ENCODE data around the gene HEPN1. TPM values are rescaled to one million over a fixed set of nuclear protein-coding genes. Genes with fewer than 3 reads are reported as not detected.

Gene HEPN1
- total RNA-seq, 1 donor from 2014 or later = not detected

DNA sequence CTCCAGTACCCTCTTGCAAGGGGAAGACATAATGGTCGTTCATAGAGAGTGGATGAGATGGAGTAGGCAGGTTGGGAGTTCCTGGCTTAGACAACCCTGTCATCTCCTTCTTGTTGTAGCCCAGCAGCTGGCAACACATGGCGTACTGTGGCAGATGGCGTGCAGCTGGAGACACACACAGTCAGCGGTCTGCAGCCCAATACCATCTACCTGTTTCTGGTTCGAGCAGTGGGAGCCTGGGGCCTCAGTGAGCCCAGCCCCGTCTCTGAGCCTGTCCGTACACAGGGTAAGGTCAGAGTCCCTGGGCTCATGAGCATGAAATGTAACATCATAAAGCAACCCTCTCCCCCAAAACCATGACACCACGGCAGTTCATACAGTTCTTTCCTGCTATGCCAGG, 45.1 kb upstream of the HEPN1 start:
- Histone ChIP-seq H3K79me2 (ENCODE audit: low read depth) (no peaks in the 10 kb centered on the region), H4K20me1 (ENCODE audit: low read depth) (no peaks in the 10 kb centered on the region), H3K9me3 (ENCODE audit: low read depth) (no peaks in the 10 kb centered on the region), H3F3A (ENCODE audit: low read depth) (peaks cover 15% of the 10 kb centered on the region), H3K27ac (no peak overlapping the region), H2AFZ (replicated peaks) (no peak overlapping the region), H3K4me1 (peaks cover 8% of the 10 kb centered on the region), H3K27me3 (peaks cover 68% of the 10 kb centered on the region), H3K36me3 (no peaks in the 10 kb centered on the region), H3K4me3 (no peak overlapping the region), H3K4me2 (no peak overlapping the region), H3K9ac (no peak overlapping the region)
- Mint-ChIP-seq H3K27me3 (ENCODE audit: insufficient read depth, low read depth) (peaks cover 51% of the 10 kb centered on the region), H3K9me3 (no peaks in the 10 kb centered on the region), H3K36me3 (peaks cover 3% of the 10 kb centered on the region), H3K4me1 (peaks cover 25% of the 10 kb centered on the region), H3K4me3 (peak overlapping the region; percentile 23), H3K27ac (no peak overlapping the region)
- TF ChIP-seq EZH2 (IDR thresholded peaks at IDR 0.05) (no peak), EZH2phosphoT487 (IDR thresholded peaks at IDR 0.05) (no peak)
- TF ChIP-seq, protein P1, sequence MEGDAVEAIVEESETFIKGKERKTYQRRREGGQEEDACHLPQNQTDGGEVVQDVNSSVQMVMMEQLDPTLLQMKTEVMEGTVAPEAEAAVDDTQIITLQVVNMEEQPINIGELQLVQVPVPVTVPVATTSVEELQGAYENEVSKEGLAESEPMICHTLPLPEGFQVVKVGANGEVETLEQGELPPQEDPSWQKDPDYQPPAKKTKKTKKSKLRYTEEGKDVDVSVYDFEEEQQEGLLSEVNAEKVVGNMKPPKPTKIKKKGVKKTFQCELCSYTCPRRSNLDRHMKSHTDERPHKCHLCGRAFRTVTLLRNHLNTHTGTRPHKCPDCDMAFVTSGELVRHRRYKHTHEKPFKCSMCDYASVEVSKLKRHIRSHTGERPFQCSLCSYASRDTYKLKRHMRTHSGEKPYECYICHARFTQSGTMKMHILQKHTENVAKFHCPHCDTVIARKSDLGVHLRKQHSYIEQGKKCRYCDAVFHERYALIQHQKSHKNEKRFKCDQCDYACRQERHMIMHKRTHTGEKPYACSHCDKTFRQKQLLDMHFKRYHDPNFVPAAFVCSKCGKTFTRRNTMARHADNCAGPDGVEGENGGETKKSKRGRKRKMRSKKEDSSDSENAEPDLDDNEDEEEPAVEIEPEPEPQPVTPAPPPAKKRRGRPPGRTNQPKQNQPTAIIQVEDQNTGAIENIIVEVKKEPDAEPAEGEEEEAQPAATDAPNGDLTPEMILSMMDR (IDR thresholded peaks at IDR 0.05) = no peak
- no peak for DNase-seq (ENCODE audit: low spot score)

DNA sequence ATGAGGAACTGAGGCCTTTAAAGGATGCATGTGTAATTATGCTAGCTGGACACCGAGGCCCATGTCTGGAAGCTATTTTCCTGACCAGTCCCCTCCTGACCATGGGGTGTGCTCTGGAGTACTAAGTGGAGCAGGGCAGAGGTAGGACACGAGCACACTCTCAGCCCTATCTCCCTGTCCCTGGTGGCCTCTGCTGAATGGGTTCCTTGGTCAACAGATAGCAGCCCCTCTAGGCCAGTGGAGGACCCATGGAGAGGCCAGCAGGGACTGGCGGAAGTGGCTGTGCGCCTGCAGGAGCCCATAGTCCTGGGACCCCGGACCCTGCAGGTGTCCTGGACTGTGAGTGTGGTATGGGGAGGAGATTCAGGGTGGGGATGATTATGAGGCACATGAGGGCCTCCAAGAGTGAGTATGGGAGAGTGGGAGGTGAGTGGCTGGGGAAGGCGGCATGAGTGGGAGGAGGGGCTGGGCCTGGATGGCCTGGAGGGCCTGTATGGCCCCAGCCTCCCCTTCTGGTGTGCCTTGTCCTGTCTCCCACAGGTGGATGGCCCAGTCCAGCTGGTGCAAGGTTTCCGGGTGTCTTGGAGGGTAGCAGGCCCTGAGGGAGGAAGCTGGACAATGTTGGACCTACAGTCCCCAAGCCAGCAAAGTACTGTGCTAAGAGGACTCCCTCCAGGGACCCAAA, 44.3 kb upstream of the HEPN1 start:
- H2AFZ ChIP-seq (replicated peaks) = no peak overlapping the region
- peaks cover 15% of the 10 kb centered on the region for H3F3A ChIP-seq (ENCODE audit: low read depth)
- H3K4me3 ChIP-seq = no peak overlapping the region
- peaks cover 60% of the 10 kb centered on the region for H3K27me3 ChIP-seq
- no peaks in the 10 kb centered on the region for H3K79me2 ChIP-seq (ENCODE audit: low read depth)
- peaks cover 3% of the 10 kb centered on the region for H3K36me3 Mint-ChIP-seq
- no peak overlapping the region for H3K4me2 ChIP-seq
- peaks cover 46% of the 10 kb centered on the region for H3K27me3 Mint-ChIP-seq (ENCODE audit: insufficient read depth, low read depth)
- H3K9me3 Mint-ChIP-seq = no peaks in the 10 kb centered on the region
- TF ChIP-seq EZH2 (IDR thresholded peaks at IDR 0.05) (no peak), EZH2phosphoT487 (IDR thresholded peaks at IDR 0.05) (no peak)
- TF ChIP-seq, protein P1 (IDR thresholded peaks at IDR 0.05) = no peak
- H3K4me3 Mint-ChIP-seq = no peak overlapping the region
- no peak overlapping the region for H3K27ac ChIP-seq
- H3K9me3 ChIP-seq (ENCODE audit: low read depth) = no peaks in the 10 kb centered on the region
- no peaks in the 10 kb centered on the region for H3K36me3 ChIP-seq
- H3K9ac ChIP-seq = no peak overlapping the region
- H3K4me1 Mint-ChIP-seq = peaks cover 25% of the 10 kb centered on the region
- no peak for DNase-seq (ENCODE audit: low spot score)
- H3K27ac Mint-ChIP-seq = no peak overlapping the region
- H3K4me1 ChIP-seq = peaks cover 8% of the 10 kb centered on the region
- no peaks in the 10 kb centered on the region for H4K20me1 ChIP-seq (ENCODE audit: low read depth)

DNA sequence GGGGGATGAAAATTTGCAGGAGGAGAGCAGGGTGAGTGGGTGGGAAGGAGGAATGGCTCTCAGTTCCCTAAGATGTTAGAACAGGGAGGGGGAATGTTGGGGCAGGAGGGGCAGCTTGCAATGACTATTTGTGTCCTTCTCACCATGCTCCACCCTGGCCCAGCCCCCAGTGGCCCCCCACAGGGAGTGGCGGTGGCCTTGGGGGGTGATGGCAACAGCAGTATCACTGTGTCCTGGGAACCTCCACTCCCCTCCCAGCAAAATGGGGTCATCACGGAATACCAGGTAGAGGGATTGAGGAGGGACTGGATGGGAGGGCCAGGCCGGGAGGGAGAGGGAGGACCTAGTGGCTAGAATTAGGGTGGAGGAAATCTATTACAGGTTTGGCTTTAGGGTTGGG, 43.6 kb upstream of the HEPN1 start:
- no peaks in the 10 kb centered on the region for H3K9me3 ChIP-seq (ENCODE audit: low read depth)
- Mint-ChIP-seq H3K4me3 (peak overlapping the region; percentile 83), H3K9me3 (no peaks in the 10 kb centered on the region), H3K36me3 (peaks cover 3% of the 10 kb centered on the region), H3K4me1 (peaks cover 25% of the 10 kb centered on the region), H3K27me3 (ENCODE audit: insufficient read depth, low read depth) (peaks cover 39% of the 10 kb centered on the region), H3K27ac (no peak overlapping the region)
- H3K27me3 ChIP-seq = peaks cover 53% of the 10 kb centered on the region
- H3F3A ChIP-seq (ENCODE audit: low read depth) = peaks cover 15% of the 10 kb centered on the region
- no peak overlapping the region for H3K9ac ChIP-seq
- no peaks in the 10 kb centered on the region for H3K79me2 ChIP-seq (ENCODE audit: low read depth)
- H4K20me1 ChIP-seq (ENCODE audit: low read depth) = no peaks in the 10 kb centered on the region
- H3K27ac ChIP-seq = no peak overlapping the region
- H2AFZ ChIP-seq (replicated peaks) = peak overlapping the region; percentile 97
- H3K4me1 ChIP-seq = peaks cover 8% of the 10 kb centered on the region
- H3K4me3 ChIP-seq = peak overlapping the region; percentile 62
- H3K4me2 ChIP-seq = peak overlapping the region; percentile 63
- no peak for TF ChIP-seq EZH2phosphoT487 (IDR thresholded peaks at IDR 0.05)
- no peak for TF ChIP-seq EZH2 (IDR thresholded peaks at IDR 0.05)
- TF ChIP-seq, protein P1 (IDR thresholded peaks at IDR 0.05) = no peak
- DNase-seq (ENCODE audit: low spot score) = no peak
- no peaks in the 10 kb centered on the region for H3K36me3 ChIP-seq

All from neural progenitor cell (in vitro differentiated cells).